H4 (cell line): ENCODE results near the gene BRINP1. TPM values are rescaled to one million over a fixed set of nuclear protein-coding genes. Genes with fewer than 3 reads are reported as not detected.
"Not testable (repeated sequence)": the region's sequence is repeated elsewhere in the genome, so short reads cannot be mapped to it uniquely, and the experiment has no call there.

ENCODE experiments used
- DNase-seq: peaks from one replicate; pipeline ENCODE4 v3.0.0-alpha.2; 2015; ENCODE audit warnings: low spot score
- total RNA-seq: library from RNA; depleted of rRNA; stranded (reverse); fragments of >200 nt; shearing (Covaris generic); gene quantifications from 2 replicates; pipeline ENCODE4 v1.2.3, GENCODE V29; 2014

Gene BRINP1
- total RNA-seq, 1 experiment from 2014 or later = not detected

GRCh38 chr9:119213471-119213870 is 155.8 kb downstream of the BRINP1 start:
- DNase-seq = no peak

GRCh38 chr9:119197893-119198607 is 171.2 kb downstream of the BRINP1 start:
- no peak for DNase-seq

GRCh38 chr9:119195521-119195920 is 173.7 kb downstream of the BRINP1 start:
- no peak for DNase-seq

DNA sequence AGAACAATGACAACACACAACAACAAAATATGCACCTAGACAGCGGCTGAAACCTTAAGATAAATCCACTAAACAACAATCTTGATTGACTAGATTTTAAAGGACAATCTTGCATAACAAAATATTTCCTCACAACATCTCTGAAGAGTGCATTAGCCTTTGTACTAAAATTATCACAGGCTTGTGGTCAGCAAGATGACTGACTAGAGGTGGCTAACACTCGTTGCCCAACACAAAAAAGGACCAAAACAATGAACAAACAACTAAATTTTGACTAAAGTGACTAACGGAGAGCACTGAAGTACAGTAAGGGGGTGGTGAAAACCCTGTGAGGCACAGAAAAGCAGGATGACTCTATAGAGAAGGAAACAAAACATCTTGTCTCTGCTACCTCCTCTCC is 183.9 kb downstream of the BRINP1 start:
- no peak for DNase-seq

DNA sequence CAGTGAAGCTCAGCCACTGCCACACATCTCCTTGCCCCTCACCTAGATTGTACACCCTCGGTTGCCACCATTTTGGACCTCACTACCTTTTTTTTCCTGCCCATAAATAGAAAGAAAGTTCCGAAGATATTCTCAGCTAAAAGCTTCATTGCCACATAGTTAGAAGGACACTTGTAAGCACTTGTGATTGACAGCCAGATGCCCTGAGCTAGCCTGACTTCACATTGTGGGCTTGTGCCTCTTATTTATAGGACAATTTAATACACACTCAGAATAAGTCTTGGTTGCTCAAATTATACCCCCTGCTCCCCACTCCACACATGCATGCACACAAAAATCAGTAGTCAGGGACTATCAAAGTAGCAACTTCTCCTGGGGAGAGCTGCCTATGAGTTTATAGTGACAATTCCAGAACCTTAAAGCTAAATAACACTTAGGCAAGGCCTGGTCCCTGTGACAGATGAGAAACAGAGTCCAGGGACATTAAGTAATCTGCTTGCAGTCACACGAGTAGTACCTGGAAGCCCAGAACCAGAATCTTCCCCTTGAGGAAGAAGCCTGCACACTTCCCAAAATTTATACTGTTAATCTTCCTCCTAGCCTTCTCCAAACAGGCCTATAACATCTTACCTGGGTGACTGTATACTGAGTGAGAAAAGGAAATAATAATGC is 184.8 kb downstream of the BRINP1 start:
- DNase-seq = no peak

GRCh38 chr9:119181561-119181960 is 187.7 kb downstream of the BRINP1 start:
- DNase-seq = no peak

GRCh38 chr9:119180897-119181296 is 188.3 kb downstream of the BRINP1 start:
- DNase-seq = no peak

- no peak for DNase-seq
Measured at GRCh38 chr9:119179701-119180100, 189.5 kb downstream of the BRINP1 start.

- no peak for DNase-seq
Measured at GRCh38 chr9:119177196-119177595, 192.0 kb downstream of the BRINP1 start.

DNA sequence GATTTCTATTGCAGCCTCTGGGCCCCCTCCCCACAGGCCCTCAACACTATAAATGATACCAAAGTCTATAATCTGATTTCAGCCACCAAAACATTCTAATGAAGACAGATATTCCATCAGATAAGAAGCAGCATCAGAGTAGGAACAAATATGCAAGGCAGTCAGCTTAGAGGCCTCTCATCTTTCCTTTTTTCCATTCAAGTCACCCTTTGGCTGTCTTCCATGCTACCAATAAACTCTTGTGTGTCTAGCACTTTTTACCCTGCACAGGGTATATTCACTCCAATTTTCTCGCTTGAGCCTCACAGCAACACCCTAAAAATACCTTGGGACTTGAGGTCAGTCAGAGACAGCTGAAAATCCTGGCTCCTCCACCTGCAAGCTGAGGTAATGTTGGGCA is 193.7 kb downstream of the BRINP1 start:
- DNase-seq = no peak

DNA sequence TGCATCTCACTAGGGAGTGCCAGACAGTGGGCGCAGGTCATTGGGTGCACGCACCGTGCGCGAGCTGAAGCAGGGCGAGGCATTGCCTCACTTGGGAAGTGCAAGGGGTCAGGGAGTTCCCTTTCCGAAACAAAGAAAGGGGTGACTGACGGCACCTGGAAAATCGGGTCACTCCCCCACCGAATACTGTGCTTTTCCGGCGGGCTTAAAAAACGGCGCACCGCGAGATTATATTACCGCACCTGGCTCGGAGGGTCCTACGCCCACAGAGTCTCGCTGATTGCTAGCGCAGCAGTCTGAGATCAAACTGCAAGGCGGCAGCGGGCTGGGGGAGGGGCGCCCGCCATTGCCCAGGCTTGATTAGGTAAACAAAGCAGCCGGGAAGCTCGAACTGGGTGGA is 200.0 kb downstream of the BRINP1 start:
- DNase-seq = not testable (repeated sequence)

GRCh38 chr9:119167876-119168275 is 201.4 kb downstream of the BRINP1 start:
- DNase-seq = no peak

DNA sequence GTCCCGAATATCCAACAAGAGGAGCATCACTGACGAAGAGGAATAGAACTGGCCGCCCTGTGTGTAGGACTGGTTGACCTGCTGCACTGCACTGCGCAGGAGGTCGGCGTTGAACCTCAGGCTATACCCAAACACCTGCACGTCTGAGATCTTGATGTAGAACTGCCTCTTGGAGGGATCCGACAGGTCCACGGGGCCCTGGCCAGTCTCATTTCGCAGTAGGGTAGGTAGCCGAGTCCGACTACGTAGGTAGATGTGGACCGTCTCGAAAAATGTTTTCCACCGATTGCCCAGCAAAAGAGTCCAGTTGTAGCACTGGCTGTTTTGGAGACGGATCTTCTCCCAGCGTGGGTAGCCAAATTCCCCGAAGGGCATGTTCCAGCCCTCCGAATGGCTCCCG is 202.0 kb downstream of the BRINP1 start:
- no peak for DNase-seq

GRCh38 chr9:119166096-119166495 is 203.1 kb downstream of the BRINP1 start:
- DNase-seq = no peak

DNA sequence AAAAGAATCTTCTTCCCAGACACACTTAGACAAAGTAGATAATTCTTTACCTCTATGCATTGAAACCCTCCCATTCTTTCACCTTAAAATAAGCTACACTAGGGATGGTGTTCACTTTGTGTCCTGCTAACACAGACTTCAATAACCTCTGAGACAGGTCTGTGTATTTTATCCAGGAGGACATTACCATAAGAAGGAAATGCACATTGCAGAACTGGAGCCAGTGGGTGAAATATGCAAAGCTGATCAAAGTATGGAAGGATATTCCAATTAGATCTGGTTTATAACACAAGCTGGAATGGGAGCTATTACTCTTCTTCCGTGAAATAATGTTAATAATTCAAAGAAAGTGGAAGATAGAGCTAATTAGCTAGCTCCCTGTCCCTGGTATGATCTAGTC is 204.1 kb downstream of the BRINP1 start:
- DNase-seq = no peak

DNA sequence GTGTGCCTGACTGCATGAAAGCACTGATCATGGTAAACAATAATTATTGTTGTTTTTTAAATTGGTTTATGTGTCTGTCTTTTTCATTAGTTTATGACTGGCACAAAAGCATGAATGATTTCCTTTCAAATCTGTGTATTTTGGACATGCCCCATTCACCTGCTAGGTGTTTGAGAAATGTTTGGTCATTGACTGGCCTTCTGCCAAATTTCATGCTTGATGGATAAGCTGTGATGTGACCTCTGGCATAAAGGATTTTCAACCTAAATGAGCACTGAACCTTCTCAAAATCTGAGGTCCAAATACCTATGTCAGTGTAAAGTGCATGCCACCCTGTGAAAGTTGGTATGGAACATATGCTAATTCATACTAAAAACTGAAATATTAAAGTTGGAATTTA is 204.5 kb downstream of the BRINP1 start:
- DNase-seq = no peak

DNA sequence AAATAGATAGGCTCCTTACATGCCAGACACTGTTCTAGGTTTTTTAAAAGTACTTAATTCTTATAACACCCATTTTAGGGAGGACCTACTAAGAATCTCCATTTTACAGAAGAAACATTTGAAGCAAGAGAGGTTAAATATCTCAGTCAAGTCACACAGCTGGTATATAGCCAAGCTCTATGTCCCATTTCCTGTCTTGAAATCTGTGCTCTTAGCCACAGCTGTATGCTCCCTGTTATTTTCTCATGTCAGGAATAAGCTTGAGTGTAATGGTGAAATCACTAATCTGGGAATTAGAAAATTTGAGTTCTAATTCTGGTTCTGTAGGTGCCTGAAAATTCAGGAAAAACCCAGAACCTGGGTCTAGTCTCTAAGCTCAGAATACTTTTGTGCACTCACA is 208.7 kb downstream of the BRINP1 start:
- DNase-seq = no peak

DNA sequence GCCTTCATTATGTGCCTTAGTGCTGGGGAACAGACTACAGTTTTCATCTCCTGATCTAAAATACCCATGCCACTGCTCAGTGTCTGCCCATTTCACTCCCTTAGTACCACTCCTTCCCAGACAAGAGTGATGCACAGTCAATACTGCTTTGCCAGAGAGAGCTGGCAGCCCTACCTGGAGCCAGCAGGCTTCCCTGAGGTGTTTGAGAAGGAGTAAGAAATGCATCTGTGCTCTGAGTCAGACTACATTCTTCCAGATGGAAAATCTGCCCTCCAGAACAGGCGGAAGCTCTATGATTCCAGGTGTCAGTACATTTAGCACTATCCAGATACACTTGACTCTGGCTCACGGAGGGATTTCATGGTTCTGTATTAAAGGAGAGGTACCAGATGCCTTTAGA is 209.8 kb downstream of the BRINP1 start:
- no peak for DNase-seq

DNA sequence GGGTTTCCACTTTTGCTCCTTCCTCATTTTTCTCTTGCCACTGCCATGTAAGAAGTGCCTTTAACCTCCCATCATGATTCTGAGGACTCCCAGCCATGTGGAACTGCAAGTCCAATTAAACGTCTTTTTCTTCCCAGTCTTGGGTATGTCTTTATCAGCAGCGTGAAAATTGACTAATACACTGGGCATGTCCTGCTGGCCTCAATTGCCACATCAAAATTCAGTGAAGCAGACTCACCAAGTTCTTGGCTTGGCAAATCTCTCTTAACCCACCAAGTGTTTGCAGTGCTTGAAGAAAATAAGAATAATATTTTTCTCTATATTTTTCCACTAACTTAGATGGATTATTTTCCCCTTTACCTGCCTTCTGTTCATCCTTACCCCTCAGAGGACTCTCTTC is 212.0 kb downstream of the BRINP1 start:
- DNase-seq = no peak

DNA sequence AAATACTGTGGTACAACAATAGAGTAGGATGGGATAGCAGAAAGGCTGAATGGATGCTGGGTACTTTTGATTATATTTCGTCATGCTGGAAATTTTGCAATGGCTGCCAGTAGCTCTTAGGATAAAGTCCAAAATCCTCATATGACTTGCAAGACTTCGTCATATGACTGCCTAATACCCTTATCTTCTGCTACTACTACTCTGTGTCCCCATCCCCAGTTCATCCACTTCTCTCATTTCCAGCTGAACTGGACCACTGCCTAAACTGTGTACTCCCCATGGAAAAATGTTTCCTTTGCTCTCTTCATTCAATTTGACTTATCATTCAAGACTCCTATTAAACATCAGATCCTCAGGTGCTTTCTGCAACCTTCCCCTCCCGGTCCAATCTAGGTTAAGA is 212.9 kb downstream of the BRINP1 start:
- no peak for DNase-seq

- DNase-seq = no peak
Measured at GRCh38 chr9:119154527-119154926, 214.7 kb downstream of the BRINP1 start.

GRCh38 chr9:119153402-119153801 is 215.8 kb downstream of the BRINP1 start:
- no peak for DNase-seq

DNA sequence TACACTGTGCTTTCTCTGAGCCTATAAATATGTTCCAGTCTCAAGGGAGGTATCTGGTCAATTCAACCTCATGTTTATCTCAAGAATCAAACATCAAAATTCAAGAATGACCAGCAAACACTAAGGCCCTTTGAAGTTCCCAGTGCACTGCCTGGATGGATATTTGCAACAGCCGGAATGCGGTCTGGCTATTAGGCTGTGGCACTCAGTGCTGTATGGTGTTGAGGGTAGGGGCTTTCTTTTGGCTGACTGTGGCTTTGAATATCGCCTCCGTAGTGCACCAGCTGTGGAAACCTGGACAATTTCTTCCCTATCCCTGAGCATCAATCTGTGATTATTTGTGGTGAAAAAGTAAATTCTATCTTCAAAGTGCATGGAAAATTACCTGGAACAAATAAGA is 220.4 kb downstream of the BRINP1 start:
- DNase-seq = no peak

GRCh38 chr9:119137479-119137878 is 231.8 kb downstream of the BRINP1 start:
- no peak for DNase-seq
